GM21515 (cell line): ENCODE measurements around the gene FBXW11.
"Not testable (repeated sequence)": the region's sequence is repeated elsewhere in the genome, so short reads cannot be mapped to it uniquely, and the experiment has no call there.

ENCODE experiments used
- ATAC-seq: cut with Tn5 transposase; IDR thresholded peaks from one replicate; pipeline ENCODE4 v1.9.1; 2021; ENCODE audit not compliant: unreplicated experiment

FBXW11 gene

GRCh38 chr5:171915700-171916099, 90.7 kb downstream of the FBXW11 start:
- ATAC-seq, result not testable (repeated sequence)

DNA sequence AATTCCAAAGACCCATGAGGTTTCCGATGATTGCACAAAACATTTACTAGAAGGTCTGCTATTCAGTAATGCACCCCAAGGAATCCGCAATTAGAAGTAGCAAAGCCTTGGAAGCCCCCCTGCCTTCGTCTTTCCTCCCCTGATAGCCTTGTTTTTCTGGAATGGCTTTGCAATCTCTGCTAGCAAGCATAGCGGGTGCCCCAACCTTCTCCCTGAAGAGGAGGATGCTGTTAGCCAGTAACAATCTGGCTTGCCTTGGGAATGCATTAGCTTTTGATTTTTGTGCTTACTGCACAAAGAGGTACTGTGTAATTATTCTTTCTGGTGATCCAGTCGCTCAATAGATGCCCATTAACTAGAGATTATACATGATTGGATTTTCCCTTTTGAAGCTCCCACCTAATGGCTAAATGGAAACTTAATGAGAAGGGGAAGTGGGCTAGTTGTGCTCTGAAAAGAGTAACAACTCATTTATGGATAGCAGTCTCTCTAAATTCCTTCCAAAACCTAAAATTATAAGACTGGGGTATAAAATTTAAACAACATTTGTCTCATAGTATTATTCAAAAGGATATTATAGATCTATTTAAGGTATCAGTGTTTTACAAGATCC, 91.6 kb downstream of the FBXW11 start:
- no peak for ATAC-seq

DNA sequence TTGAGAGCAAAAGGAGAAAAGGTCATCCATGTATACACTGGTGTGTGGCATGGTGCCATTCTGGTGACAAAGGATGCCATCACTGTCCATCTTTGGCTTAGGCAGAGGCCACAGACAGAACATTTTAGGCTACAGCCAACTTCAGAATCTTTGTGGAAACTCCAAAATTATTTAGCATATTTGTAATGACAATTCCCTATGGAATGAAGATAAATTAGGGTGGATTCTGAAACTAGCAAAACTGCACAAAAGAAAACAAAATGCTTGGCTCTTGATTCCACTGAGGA, 92.5 kb downstream of the FBXW11 start:
- no peak for ATAC-seq

DNA sequence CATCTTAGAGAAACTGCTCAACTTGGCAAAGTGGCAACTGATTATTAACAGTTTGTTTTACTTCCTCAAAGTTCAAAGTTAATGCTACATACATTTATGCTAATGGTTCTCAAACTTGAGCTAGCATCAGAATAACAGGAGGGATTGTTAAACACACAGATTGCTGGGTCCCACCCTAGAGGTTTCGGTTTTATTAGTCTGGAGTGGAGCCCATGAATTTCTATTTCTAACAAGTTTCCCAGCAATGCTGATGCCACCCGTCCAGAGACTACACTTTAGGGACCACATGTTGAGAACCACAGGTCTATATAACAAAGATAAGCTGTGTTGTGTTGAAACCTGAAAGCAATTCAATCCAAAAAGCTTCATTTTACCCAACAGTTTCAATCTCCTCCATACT, 95.3 kb downstream of the FBXW11 start:
- ATAC-seq, result no peak

- ATAC-seq, result no peak
Measured at GRCh38 chr5:171908638-171909037, 97.8 kb downstream of the FBXW11 start.

DNA sequence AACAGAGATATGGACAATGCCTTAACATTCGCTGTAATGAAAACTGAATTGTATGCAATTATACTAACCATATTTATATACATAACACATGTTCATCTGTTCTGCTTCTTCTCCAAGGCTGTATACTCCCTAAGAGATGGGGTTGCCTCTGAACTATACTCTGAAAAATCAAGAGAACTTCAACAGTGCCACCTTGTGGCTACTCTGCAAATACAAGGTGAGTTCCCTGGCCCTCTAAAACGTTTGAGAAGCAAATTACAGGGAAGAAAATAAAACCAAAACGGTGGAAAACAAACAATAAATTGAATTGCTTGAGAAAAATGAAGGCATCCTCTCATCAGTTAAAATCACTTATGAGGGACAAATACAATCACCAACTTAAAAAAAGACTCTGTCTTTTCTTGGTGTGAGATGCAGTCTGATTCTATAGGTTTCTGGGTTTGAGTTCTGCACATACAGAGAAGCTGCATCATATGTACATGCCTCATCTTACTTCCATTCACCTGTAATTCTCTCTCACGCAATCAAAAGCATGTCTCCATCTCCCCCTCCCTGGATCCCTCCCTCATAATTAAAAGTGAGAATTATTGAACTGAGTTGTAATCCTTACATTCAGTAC, 98.6 kb downstream of the FBXW11 start:
- peak; percentile 65 for ATAC-seq

DNA sequence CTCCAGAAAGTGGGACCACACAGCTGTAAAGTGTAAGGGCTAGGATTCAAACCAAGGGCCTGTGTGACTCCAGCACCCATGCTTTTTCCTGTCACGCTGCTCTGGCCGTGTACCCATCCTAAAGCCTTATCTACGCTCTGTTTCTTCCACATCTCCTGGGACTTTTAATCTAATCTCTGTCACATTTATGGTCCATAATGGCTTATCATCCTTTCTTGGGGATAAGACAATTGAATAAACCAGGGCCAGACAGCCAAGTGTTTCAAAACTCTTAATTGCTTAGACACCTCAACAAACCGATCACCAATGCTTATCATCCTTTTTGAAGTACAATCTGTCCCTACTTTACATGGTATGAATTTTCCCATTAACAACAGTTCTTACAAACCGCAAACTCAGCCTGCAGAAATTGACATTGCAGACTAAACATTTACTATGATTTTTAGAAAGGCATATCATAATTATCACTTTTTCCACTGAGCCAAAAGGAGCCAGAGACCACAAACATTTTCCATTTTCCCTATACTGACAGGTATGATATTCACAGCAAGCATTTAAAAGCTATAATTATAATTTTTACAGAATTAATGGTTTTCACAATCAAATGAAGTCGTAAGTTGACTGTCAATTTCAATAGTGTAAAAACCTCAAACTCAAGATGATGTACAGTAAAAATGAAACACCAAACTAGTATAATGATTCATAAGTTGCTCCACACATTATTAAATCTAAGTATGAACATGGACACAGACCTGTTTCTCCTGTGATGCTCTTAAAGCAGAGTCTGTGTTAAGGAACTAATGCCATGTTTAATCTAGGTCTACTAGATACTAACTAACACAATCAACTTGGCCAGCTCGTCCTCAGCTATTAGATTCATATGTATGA, 99.5 kb downstream of the FBXW11 start:
- no peak for ATAC-seq

GRCh38 chr5:171906066-171906570, 100.3 kb downstream of the FBXW11 start:
- ATAC-seq, result no peak

DNA sequence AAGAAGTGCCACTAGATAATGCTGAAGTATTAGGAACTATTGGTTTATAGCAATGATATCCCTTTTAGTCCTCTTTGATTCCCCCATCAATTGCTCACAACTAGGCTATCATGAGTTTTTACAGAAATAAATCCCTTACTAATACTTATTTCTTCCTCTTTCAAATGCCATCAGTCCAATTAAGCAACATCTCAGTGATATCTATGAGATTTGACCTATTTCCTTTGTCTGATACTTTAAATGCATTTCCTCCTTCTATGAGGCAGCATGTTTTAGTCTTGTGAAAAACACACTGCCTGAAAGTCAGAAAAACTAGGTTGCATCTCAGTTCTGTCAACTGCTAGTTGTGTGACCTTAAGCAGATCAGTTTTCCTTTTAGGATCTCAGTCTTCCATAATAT, 101.6 kb downstream of the FBXW11 start:
- ATAC-seq, result no peak

DNA sequence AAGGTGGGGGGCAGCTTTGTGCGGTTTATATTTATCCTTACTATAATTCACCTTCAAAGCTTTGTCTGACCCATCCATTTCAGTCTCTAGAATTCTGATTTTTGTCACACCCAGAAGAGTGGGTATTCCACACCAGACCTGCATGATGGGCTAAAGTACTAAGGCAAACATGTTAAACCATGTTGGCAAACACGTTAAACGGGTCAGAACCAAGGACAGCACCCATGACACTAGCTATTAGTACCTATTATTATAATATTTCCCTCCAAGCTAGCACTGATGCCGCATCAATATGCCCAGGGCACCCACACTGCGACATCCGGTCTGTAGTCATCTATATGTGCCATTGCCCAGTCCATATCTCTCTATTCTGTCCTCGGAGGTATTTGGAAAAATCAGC, 104.7 kb downstream of the FBXW11 start:
- ATAC-seq, result no peak

GRCh38 chr5:171899792-171900191, 106.6 kb downstream of the FBXW11 start:
- no peak for ATAC-seq

DNA sequence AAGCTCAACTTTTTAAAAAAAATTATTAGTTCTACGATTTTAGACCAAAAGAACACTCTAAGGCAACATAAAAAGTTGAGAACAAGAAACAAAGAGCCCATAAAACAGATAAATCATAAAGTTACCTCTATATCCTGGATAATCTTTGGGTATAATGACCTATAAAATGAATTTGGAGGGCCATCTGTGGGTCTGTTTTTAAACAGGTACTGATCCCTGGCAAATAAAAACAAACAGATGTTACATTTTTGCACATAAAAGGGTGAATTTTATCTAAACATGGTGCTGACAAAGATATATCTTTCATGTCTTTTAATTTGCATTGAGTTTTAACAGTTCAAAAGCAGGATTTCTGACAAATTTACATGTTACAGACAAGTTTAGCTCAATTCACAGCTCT, 107.6 kb downstream of the FBXW11 start:
- ATAC-seq, result no peak

DNA sequence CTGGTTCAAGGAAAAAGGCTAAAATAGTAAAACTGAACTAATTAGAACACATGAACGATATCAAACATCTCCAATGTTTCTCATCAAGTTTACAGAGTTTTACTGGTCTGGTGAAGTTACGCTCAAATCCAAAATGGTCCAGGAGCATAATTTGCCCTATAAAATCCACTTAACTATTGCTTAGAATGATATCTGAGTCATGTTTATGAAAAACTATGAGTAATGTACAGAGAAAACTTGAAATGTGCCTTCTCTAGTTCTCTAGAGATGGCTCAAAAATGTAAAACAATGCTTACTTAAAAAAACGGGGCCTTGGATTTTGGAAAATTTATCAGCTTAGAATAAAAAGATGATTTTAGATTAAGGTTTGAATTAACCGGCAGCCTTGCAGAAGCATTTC, 108.1 kb downstream of the FBXW11 start:
- ATAC-seq, result no peak

GRCh38 chr5:171897231-171897630, 109.2 kb downstream of the FBXW11 start:
- ATAC-seq, result no peak

DNA sequence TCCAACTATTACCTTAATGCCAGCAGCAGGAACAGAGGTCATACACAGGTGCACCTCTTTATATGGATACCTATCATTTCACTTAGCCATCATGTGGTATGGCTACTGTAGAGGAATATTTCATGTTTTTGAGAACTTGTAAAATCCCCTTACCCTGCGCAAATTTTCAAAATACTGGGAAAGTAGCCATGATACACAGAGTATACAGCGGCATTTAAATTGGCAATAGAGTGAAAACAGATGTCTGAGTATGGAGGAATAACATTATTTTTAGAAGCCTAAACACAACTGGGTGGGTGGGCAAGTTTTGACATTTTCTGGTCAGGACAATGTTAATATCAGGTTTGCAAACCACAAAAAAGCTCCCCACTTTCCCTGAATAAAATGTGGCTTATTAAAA, 111.4 kb downstream of the FBXW11 start:
- ATAC-seq, result no peak

GRCh38 chr5:171893290-171893886, 113.0 kb downstream of the FBXW11 start:
- ATAC-seq, result no peak

DNA sequence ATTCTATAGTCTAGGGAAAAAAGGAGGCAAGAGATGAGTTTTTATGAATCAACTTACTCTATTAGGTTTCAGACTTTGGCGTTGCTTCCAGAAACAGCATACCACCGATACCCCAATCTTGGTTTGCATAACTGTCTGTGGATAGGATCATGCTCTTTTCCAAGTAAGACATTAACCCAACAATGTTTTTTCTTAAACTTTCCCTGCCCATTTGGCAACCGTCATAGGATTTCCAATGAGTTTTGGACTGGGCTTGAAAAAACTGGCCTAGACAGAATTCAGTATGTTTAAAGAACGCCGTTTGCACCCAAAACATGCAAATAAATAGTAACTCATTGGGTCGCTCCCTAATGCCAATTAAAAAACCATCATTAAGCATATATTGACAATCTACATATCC, 114.8 kb downstream of the FBXW11 start:
- ATAC-seq, result no peak

GRCh38 chr5:171891150-171891549, 115.3 kb downstream of the FBXW11 start:
- ATAC-seq, result no peak

DNA sequence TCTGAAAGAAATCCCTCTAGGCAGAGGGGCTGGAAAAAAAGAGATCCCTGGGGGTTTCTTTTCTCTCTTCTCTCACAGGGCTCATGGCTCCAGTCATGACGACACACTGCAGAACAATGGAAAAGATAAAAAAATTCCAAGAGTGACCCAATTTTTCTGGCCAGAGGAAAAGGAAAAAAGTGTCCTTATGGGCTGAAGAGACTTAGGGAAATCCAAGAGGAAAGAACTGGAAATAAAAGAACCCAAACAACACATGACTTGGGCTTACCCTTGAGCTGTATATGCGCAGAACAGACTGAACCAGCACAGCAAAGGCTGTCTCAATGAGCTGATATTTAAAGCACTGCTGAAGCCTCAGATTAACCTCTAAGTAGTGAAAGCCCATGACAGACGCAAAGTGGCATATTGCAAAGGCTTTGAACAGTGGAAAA, 118.4 kb downstream of the FBXW11 start:
- ATAC-seq, result no peak

GRCh38 chr5:171886037-171886436, 120.4 kb downstream of the FBXW11 start:
- ATAC-seq, result not testable (repeated sequence)

DNA sequence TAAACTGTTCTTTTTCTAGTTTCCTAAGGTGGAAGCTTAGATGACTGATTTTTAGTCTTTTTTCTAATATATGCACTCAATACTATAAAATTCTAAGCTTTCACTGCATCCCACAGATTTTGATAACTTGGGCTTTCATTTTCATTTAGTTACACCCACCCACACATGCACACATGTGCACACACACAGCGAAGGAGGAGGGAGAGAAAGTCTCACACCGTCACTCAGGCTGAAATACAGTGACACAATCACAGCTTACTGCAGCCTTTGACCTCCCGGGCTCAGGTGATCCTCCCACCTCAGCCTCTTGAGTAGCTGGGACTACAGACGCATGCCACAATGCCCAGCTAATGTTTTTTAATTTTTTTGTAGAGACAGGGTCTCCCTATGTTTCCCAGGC, 124.3 kb downstream of the FBXW11 start:
- ATAC-seq, result no peak

DNA sequence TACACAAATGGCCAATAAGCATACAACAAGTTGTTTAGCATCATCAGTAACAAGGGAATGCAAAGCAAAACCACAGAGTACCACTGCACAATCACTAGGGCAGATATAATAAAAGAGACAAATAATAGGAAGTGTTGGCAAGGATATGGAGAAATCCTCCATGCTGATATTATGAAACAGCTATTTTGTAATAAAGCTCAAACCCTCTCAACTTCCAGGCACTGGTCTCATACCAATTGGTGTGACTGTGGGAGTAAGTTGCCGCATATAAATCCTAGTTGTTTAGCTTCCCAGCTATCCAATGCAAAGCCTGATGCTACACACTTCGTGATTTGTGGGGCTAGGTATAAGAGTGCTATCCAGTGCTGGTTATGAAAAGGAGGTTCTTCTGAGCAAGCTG, 132.2 kb downstream of the FBXW11 start:
- ATAC-seq, result no peak
